ENCODE results near the gene VIT. TPM values are rescaled to one million over a fixed set of nuclear protein-coding genes. Genes with fewer than 3 reads are reported as not detected.

VIT gene
- total RNA-seq, 1 donor from 2014 or later = not detected

GRCh38 chr2:36831185-36831584 is 134.7 kb downstream of the VIT start:
- no peak overlapping the region for H3K27ac ChIP-seq (ENCODE audit: low read depth, low read length)
- Mint-ChIP-seq H3K9me3 (ENCODE audit: unreplicated experiment) (no peaks in the 10 kb centered on the region), H3K36me3 (ENCODE audit: low read depth, unreplicated experiment) (no peaks in the 10 kb centered on the region), H3K27ac (ENCODE audit: unreplicated experiment) (no peak overlapping the region), H3K4me3 (ENCODE audit: unreplicated experiment) (no peak overlapping the region), H3K27me3 (ENCODE audit: low read depth, unreplicated experiment) (no peaks in the 10 kb centered on the region), H3K4me1 (ENCODE audit: low read depth, unreplicated experiment) (peaks cover 2% of the 10 kb centered on the region)
- no peaks in the 10 kb centered on the region for H3K27me3 ChIP-seq (ENCODE audit: insufficient read depth, low read length)
- DNase-seq (ENCODE audit: low read depth) (no peak), FAIRE-seq (no peak)
- no peak overlapping the region for H2AFZ ChIP-seq (ENCODE audit: low read depth, low read length)
- no peak overlapping the region for H3K9ac ChIP-seq (ENCODE audit: low read length)
- no peaks in the 10 kb centered on the region for H3K36me3 ChIP-seq (ENCODE audit: insufficient read depth, low read length)
- no peaks in the 10 kb centered on the region for H4K20me1 ChIP-seq (ENCODE audit: insufficient read depth, low read length)
- no peak overlapping the region for H3K4me3 ChIP-seq (ENCODE audit: insufficient read depth, low read depth, low read length)
- no peak overlapping the region for H3K4me2 ChIP-seq (ENCODE audit: low read length)
- no peaks in the 10 kb centered on the region for H3K9me3 ChIP-seq (ENCODE audit: insufficient read depth, low read depth, low read length)
- no peak for TF ChIP-seq CTCF (IDR thresholded peaks at IDR 0.05; ENCODE audit: insufficient read depth, low read depth, low read length)
- TF ChIP-seq EZH2 (IDR thresholded peaks at IDR 0.05; ENCODE audit: insufficient read depth, low read length) = no peak
- H3K4me1 ChIP-seq (ENCODE audit: insufficient read depth, low read length) = no peaks in the 10 kb centered on the region
- no peaks in the 10 kb centered on the region for H3K79me2 ChIP-seq (ENCODE audit: insufficient read depth, low read length)

- Histone ChIP-seq H2AFZ (ENCODE audit: low read depth, low read length) (no peak overlapping the region), H3K9me3 (ENCODE audit: insufficient read depth, low read depth, low read length) (no peaks in the 10 kb centered on the region), H3K27me3 (ENCODE audit: insufficient read depth, low read length) (no peaks in the 10 kb centered on the region), H3K4me2 (ENCODE audit: low read length) (no peak overlapping the region), H3K4me3 (ENCODE audit: insufficient read depth, low read depth, low read length) (no peak overlapping the region), H4K20me1 (ENCODE audit: insufficient read depth, low read length) (no peaks in the 10 kb centered on the region), H3K9ac (ENCODE audit: low read length) (no peak overlapping the region), H3K79me2 (ENCODE audit: insufficient read depth, low read length) (no peaks in the 10 kb centered on the region), H3K4me1 (ENCODE audit: insufficient read depth, low read length) (no peaks in the 10 kb centered on the region), H3K27ac (ENCODE audit: low read depth, low read length) (no peak overlapping the region), H3K36me3 (ENCODE audit: insufficient read depth, low read length) (no peaks in the 10 kb centered on the region)
- no peak for TF ChIP-seq CTCF (IDR thresholded peaks at IDR 0.05; ENCODE audit: insufficient read depth, low read depth, low read length)
- TF ChIP-seq EZH2 (IDR thresholded peaks at IDR 0.05; ENCODE audit: insufficient read depth, low read length) = no peak
- no peaks in the 10 kb centered on the region for H3K9me3 Mint-ChIP-seq (ENCODE audit: unreplicated experiment)
- no peak overlapping the region for H3K27ac Mint-ChIP-seq (ENCODE audit: unreplicated experiment)
- H3K4me1 Mint-ChIP-seq (ENCODE audit: low read depth, unreplicated experiment) = no peaks in the 10 kb centered on the region
- peak; percentile 34 for FAIRE-seq
- DNase-seq (ENCODE audit: low read depth) = no peak
- no peak overlapping the region for H3K4me3 Mint-ChIP-seq (ENCODE audit: unreplicated experiment)
- no peaks in the 10 kb centered on the region for H3K27me3 Mint-ChIP-seq (ENCODE audit: low read depth, unreplicated experiment)
- H3K36me3 Mint-ChIP-seq (ENCODE audit: low read depth, unreplicated experiment) = no peaks in the 10 kb centered on the region
These were observed 137.7 kb downstream of the VIT start for GRCh38 chr2:36834203-36834602.

GRCh38 chr2:36834731-36835524 is 138.4 kb downstream of the VIT start:
- Mint-ChIP-seq H3K9me3 (ENCODE audit: unreplicated experiment) (no peaks in the 10 kb centered on the region), H3K27ac (ENCODE audit: unreplicated experiment) (no peak overlapping the region), H3K27me3 (ENCODE audit: low read depth, unreplicated experiment) (no peaks in the 10 kb centered on the region), H3K36me3 (ENCODE audit: low read depth, unreplicated experiment) (no peaks in the 10 kb centered on the region), H3K4me1 (ENCODE audit: low read depth, unreplicated experiment) (no peaks in the 10 kb centered on the region), H3K4me3 (ENCODE audit: unreplicated experiment) (no peak overlapping the region)
- H3K4me1 ChIP-seq (ENCODE audit: insufficient read depth, low read length) = no peaks in the 10 kb centered on the region
- no peak for DNase-seq (ENCODE audit: low read depth)
- H3K36me3 ChIP-seq (ENCODE audit: insufficient read depth, low read length) = no peaks in the 10 kb centered on the region
- H3K9me3 ChIP-seq (ENCODE audit: insufficient read depth, low read depth, low read length) = no peaks in the 10 kb centered on the region
- TF ChIP-seq CTCF (IDR thresholded peaks at IDR 0.05; ENCODE audit: insufficient read depth, low read depth, low read length) (no peak), EZH2 (IDR thresholded peaks at IDR 0.05; ENCODE audit: insufficient read depth, low read length) (no peak)
- no peak overlapping the region for H3K9ac ChIP-seq (ENCODE audit: low read length)
- H3K27me3 ChIP-seq (ENCODE audit: insufficient read depth, low read length) = no peaks in the 10 kb centered on the region
- H3K4me2 ChIP-seq (ENCODE audit: low read length) = no peak overlapping the region
- no peak for FAIRE-seq
- no peaks in the 10 kb centered on the region for H4K20me1 ChIP-seq (ENCODE audit: insufficient read depth, low read length)
- no peak overlapping the region for H2AFZ ChIP-seq (ENCODE audit: low read depth, low read length)
- H3K4me3 ChIP-seq (ENCODE audit: insufficient read depth, low read depth, low read length) = no peak overlapping the region
- H3K79me2 ChIP-seq (ENCODE audit: insufficient read depth, low read length) = no peaks in the 10 kb centered on the region
- H3K27ac ChIP-seq (ENCODE audit: low read depth, low read length) = no peak overlapping the region

Data from astrocyte (in vitro differentiated cells and primary cell).